Inferior parietal cortex (tissue), 1 donor: Measurements from ENCODE around the gene ZRSR2.
A peak's percentile ranks its signal among the peaks of the same experiment; 100 is the strongest.
"Not testable (repeated sequence)": the region's sequence is repeated elsewhere in the genome, so short reads cannot be mapped to it uniquely, and the experiment has no call there.

Experiments
- DNase-seq: peaks from one replicate; pipeline ENCODE4 v3.0.0-alpha.2; 2016; ENCODE audit errors: extremely low spot score

ZRSR2 gene

DNA sequence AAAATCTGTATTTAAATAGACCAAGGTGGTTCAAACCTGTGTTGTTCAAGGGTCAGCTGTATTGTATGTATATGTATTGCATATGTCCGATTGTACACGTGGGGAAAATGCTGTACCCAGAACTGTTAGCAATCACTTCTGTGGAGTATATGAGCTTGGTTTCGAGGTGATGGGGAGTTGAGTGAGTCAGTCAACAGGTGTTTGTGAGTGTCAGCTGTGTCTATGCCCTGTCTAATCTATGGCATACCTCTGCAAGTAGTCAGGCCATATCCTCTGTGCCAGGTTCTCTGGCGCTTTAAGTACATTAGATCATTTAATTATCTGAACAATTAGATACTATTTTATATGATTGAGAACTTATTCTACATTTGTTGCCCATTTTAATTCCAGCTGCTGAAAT lies 7.4 kb downstream of the ZRSR2 start:
- DNase-seq = no peak

DNA sequence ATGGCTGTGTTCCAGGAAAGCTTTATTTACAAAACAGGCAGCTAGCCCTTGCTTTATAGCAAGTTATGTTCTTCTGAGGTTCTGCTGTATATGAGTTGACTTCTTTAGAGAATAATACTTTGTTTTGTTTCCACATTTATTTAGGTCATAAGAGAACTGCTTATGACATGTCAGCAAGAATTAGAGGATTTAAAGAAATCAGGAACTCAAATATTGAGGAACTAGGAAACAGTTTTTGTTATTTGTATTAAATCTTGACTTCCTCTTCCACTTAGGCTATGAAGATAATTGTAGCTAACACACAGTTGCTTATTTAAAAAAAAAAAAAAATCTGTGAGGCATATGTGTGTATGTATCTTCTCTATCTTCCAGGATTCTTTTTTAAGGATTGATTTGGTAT lies 14.3 kb downstream of the ZRSR2 start:
- DNase-seq = no peak

DNA sequence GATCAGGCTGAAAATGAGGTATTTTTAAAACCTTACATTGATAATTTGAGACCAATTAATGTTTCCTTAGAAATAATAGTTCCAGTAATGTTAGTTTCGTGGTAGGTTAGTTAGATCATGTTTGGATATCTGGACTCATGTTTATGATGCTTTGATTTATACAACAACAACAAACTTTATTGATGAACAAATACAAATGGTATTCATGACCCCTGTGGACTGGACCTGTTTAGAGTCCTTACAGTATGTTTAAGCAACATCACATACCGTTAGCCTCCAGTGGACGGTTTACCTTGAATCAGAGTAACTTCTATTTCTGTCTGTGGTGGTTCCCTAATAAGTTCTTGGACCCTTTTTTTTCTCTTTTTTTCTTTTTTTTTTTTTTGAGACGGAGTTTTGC lies 18.0 kb downstream of the ZRSR2 start:
- DNase-seq = no peak

DNA sequence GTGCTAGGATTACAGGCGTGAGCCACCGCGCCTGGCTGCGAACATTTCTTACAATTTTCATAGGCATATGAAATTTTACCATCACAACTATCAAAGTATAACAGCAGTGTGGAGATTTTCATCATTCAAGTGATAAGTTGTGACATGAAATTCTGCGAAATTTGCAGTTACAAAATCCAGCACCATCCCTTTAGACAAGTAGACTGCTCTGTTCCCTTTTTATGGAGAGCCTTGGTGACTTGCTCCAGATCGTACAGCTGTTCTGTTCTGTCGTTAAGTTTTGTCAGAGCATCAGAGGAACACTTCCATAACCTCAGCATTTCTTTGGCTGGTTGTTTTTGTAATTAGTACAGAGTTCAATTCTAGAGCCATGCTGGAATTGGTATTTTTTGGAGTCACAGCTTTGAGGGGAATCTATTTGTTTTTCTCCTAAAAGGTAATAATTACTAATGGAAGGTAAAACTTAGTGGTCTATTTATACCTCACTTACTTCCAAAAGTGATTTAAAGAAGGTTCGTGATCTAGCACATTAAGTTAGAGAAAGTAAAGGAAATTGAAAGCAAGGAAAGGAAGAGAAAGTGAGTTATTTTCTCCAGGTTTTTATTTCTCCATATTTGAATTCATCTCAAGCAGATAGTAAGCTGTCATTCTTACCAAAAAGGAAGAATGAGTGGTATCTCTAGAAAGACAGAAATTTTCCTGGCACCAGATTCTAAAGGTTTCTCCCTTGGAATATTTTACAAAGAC lies 22.1 kb downstream of the ZRSR2 start:
- no peak for DNase-seq

DNA sequence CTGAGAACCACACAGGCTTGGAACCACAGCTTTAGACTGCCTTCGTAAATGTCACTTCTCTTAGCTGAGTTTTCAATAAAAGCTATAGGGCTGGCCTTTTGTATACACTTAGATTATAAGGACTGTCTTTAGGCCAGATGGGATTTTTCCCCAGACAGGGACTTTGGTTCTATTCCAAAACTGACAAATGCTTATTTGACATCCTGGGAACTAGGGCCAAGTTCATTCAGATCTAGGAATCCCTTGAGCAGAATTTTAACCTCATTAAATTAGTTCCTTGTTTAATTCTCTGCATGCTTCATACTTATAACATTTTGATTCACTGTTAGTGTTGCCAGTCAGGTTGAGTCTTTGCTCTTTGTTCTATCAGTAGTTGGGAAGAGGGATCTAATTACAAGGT lies 23.1 kb downstream of the ZRSR2 start:
- DNase-seq = no peak

DNA sequence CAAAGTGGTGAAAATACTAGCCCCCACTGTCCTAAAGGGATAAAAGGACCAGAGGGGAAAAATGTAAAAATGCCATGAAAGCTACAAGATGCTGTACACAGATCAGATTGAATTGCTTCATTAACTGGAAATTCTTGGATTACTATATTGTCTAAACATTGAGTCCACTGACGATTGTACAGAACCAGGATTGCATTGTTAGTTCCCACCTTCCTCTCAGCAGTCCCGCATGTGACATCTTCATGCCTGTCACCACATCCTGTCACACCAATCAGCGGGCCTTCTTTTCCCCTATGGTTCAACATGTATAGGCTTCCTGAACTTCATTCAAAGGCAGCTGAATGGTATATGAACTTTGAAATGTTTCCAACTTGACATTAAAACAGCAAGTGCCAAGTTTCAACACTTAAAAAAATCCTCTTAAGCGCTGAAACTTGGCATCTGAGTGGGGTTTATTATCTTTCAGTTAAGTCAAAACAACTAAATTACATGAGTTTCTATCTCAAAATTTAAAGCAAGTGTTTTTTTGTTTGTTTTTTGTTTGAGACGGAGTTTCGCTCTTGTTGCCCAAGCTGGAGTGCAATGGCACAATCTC lies 24.6 kb downstream of the ZRSR2 start:
- no peak for DNase-seq

DNA sequence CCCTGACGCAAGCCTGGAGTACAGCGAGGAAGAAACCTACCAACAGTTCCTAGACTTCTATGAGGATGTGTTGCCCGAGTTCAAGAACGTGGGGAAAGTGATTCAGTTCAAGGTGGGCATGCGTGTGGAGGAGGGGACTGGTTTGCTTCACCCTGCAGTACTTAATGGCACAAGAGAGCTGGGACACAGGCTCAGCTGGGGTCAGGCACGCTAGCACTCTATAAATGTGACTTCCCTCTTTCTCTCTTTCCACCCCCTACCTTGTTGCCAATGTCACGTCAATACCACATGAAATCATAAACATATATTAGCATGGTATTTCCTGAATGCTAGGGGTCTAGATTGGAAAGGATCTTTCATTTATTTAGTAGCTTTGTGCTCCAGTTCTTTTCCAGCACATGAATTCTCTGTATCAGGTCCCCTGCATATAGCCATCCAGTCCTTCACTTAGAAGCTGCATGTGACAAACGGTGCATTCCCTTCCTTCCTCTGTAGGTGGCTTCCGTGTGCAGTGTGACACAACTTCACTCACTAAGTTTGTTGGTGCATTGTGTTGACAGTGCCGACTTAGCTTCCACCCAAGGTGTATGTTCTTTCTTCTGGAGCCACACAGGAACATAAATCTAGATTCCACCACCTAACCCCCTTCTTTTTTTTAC lies 25.6 kb downstream of the ZRSR2 start:
- peak; percentile 13 for DNase-seq

DNA sequence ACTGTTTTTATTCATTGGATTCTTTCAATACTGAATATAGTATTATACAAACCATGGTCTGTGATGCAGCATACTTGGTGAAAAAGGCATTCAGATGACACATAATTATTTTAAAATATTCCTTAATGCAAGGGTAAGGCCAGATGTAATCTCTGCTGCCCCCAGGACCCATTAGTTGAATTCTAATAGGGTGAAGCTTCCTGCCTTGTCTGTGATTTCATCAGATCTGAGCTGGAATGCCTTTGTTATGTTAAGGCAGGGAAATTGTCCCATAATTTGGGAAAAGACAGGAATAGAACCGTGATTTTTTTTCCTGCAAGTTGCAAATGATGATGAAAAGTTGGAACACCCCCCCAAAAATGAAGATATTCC lies 26.1 kb downstream of the ZRSR2 start:
- no peak for DNase-seq

DNA sequence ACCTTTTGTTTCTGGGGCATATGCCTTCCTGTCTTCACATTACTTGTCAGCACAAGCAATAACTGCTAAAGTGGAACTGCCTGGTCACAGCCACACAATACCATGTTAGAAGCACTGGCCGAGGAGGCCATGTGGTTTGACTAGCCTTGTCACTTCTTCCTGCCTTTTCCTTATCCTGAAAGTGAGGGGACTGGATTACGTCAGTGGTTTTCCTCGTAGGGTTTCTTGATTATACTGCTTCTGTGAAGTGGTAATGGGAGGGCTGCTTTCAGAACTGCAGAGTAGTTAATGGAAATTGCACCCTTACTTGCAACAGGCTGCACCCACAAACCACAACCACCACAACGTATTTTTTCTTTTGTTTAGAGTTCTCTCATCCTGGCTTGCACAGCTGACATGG lies 26.6 kb downstream of the ZRSR2 start:
- DNase-seq = no peak

DNA sequence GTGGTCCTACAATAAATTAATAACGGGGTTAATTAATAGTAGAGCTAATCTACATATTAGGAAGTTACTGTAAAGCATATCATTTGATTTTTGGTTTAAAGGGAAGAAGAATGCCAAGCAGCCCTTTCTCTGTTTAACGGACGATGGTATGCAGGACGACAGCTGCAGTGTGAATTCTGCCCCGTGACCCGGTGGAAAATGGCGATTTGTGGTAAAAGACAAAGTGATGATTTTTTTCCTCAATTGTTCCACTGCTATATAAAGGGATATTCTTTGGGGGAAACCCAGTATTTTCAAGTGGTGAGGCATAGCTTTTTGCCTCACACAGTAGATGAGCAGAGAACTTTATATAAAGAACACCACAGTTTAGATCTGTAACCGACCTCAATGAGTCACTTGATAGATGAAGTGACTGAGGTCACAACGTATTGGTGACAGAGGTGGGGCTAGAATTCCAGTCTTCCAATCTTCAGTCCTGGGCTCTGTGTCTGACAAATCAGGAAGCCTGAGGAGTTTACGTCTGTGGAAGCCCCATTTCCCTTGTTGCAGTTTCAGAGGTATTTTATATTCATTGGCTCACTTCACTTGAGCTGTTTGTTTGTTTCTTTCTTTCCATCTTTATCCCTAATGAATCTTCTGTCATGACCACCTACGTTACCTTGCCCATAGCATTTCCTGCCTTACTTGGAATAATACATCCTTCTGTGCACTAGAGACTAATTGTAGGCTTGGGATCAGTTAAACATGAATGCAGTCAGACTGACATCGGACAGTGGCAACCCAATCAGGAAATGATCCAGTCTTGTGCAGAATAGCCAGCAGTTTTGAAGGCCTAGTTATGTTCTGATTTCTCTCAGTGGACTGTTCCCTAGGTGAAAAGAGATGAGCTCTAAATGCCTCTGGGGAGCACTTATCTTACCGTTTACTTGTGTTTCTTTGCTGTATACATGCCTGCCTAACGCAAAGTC lies 30.1 kb downstream of the ZRSR2 start:
- DNase-seq = no peak

DNA sequence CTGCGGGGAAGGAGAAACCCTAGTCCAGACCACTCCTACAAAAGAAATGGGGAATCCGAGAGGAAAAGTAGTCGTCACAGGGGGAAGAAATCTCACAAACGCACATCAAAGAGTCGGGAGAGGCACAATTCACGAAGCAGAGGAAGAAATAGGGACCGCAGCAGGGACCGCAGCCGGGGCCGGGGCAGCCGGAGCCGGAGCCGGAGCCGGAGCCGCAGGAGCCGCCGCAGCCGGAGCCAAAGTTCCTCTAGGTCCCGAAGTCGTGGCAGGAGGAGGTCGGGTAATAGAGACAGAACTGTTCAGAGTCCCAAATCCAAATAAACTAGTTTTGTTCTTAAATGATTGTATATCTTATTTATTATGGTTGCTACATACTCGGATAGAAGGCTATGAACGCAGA lies 32.6 kb downstream of the ZRSR2 start:
- DNase-seq = no peak

DNA sequence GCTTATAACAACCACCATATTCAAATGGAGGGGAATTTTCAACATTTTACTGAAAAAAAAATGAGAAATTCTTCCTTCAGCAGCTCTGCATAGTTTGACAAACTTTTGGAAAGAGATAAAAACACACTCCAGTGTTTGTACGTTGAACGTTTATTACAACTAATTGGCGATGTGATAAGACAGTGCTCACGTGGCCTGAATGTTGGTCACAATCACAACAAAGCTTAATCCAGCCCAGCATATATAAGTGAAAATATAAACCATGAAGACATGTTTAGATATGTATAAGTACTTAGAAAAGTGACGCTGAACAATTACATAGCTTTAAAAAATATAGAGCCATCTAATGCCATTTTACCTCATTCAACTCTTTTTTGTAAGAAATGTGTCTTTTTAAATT lies 35.7 kb downstream of the ZRSR2 start:
- no peak for DNase-seq

DNA sequence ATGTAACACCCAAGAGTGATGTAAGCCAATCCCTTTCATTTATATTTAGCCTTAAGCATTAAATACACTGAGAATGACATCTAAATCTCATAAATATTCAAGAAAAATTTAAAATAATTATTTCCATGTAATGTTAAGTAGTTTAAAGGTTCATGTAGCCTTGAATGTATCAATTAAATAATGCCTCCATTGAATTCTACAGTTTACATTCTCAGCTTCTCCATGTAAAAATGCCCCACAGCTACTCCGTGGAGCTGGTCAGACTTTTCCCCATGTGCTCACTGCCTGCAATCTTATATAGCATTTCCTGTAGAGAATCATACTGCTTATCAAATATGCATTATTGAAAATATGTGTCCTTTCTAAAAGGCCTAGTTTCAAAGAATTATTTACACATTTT lies 38.9 kb downstream of the ZRSR2 start:
- no peak for DNase-seq

DNA sequence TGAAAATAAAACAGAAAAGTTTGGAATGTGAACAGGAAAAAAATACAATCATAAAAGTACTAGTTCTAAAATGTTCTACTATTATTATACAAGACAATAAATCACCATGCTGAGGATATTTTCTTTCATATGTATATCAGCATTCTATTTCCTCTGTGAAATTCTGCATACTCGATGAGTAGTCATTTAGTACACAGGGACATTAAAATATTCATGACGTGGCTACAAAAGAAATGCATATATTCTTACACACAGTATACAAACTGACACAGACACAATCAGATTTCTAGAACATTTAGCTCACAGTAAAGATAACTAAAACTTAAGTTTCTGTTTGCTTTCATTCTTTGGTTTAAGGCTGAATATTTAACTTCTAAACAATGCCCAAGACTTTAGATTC lies 41.1 kb downstream of the ZRSR2 start:
- DNase-seq = not testable (repeated sequence)

DNA sequence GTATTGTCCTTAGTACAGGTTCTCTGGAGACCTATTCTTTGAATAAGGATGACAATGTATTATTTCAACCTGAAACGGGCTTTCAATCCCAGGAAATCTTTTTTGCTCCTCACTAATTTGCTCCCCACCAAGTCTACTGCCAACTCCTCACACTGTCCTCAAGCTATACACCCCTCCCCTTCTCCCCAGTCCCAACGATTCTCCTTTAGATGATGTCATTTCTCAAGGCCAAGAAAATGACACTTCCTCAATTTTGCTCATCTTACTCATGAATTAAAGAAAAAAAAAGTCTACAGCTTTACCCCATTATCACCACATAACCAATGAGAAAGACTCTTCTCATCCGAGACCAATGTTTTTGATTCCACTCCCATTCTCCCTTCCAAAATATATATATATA lies 43.8 kb downstream of the ZRSR2 start:
- no peak for DNase-seq

DNA sequence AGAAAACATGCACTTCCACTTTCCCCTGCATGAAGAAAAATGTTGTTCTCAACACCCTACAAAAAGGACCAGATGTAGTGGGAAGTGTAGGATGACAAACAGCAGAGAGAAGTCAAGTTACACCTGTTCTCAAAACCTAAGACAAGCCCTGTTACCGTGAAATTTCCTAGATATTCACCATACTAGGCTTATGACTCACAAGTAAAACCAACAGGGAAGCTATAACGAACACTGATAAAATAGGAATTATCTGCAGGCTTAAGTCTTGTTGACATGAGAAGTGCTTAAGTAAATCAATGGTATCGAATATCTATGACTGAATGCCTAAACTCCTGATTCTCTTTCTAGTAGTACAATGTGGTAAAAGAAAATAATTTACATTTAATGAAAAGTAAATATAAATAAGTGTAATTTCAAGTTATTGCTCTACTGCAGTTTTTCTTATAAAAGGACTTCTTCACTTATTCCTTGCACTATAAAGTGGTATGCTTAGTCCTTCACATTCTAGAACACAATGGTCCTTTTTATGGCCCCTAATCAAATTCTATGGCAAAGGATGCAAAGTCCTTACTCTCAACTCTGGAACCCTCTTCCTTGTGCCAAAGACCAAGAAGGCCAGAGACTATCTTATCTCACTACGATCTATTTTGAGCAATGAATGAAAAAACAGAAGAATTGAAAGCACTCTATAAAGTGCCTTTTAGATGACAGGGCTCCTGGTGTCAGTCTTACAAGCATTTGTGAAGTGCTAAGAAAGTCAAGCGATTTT lies 44.7 kb downstream of the ZRSR2 start:
- DNase-seq = no peak

DNA sequence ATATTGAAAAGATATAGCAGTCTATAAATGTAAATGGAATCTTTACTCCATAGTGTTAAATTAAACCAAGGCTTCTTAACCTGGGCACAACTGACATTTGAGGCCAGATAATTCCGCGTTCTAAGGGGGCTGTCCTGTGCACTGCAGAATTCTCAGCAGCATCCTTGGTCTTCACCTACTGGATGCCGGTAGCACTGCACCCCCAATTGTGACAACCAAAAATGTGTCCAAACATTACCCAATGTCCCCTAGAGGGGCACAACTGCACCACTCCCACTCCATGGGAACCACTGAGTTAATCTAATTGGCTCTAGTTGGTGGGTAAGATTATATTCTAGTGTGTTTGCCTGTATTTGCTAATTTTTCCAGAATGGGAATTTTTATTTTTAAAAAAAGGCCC lies 47.7 kb downstream of the ZRSR2 start:
- DNase-seq = no peak

DNA sequence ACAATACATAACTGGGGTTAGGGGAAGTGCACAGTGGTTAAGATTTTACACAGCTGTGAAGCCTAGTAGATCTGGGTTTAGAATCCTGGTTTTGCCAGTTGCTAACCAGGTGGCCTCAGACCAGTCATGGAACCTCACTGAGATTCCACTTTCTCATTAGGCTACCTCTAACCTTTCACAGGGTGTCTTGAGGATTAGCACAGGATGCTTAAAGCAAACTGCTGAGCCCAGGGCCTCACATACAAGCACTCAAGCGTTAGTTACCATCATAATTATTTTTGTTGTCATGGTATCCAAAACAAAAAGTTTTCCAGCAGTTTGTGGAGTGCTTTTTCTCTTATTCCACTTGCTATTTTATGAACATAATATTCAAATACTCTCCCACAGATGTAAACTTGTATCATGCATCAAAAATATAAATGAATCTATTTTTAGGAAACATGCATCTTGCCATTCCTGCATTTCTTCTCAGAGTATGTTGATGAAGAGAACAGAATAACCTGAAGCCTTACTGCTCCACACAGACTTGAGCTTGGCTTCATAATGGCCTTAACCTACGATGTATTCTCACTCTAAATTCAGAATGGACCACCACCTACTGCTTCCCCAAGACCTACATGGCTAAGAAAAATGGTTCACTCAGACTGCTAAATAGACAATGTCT lies 51.7 kb downstream of the ZRSR2 start:
- no peak for DNase-seq

DNA sequence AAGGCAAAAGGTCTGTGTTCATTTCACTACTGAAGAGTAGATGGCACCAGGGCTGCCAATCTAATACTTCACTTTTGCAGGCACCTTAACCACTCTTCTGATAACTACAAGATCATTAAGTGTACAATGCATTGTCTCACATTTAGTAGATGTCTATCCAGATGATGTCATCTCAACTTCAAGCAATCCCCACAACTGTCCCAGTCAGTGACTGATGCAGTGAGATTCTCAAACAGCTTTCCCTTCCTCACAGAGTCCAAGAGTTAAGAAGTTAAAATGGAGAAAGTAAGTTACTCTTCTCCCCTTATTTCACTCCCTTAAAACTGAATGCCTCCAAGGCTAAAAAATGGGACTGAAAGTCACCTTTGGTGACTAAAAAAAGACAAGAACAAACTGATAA lies 53.7 kb downstream of the ZRSR2 start:
- no peak for DNase-seq

DNA sequence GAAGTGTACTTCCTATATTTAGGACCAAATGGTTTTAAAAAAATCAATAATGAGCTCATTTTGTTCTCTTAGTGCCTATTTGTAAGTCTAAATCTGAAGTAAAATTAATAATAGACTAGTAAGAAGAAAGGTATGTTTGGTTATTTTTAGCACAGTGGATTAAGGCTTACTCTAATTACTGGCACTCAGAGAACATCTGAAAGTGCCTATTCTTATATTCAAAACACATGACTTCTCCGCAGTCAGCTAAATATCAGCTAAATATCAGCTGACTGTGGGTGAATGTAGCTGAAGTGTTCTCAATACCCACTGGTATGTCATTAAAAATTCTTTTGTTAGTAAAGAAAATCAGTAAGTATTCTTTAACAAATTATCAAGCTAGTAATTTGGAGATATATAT lies 58.3 kb downstream of the ZRSR2 start:
- DNase-seq = no peak

DNA sequence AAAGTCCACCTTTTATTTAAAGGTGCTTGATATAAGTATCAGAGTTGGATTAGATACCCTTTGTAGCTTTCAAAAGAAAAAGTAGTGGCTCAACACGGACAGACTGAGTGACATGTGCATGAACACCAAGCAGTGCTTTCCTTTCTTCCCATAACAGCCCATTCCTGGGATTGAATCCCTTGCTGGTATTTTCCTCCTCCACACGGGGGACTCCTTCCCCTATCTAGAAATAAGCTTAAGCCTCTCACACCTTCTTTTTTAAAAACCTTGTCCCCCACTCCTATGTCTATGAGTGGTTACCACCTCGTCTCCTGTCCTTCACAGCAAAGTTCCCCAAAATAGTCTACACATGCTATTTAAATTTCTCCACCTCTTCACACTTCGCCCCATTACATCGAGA lies 59.3 kb downstream of the ZRSR2 start:
- DNase-seq = no peak
